Smooth muscle cell (in vitro differentiated cells): Measurements from ENCODE around the gene VASP. TPM values are rescaled to one million over a fixed set of nuclear protein-coding genes. Genes with fewer than 3 reads are reported as not detected.

Source experiments
- DNase-seq: peaks from one replicate; lab custom pipeline; 2025; ENCODE audit not compliant: unreplicated experiment; lab: John Stamatoyannopoulos, UW
- H2AFZ ChIP-seq: fragments of 200-600 bp; sonication (generic); 2 replicates; pipeline ENCODE4 v1.6.0; 2016; ENCODE audit warnings: antibody characterized with exemption, low read depth, mild to moderate bottlenecking
- H3F3A ChIP-seq: fragments of 200-600 bp; sonication (generic); 2 replicates; pipeline ENCODE4 v1.6.0; 2017; ENCODE audit warnings: antibody characterized with exemption, low read depth
- H3K27ac ChIP-seq: fragments of 200-600 bp; sonication (generic); 2 replicates; pipeline ENCODE4 v1.5.1; 2016; ENCODE audit warnings: low read depth, mild to moderate bottlenecking
- H3K27me3 ChIP-seq: fragments of 200-600 bp; sonication (generic); 2 replicates; pipeline ENCODE4 v1.6.1; 2016; ENCODE audit warnings: low read depth, mild to moderate bottlenecking
- H3K36me3 ChIP-seq: fragments of 200-600 bp; sonication (generic); 2 replicates; pipeline ENCODE4 v1.5.1; 2016; ENCODE audit warnings: low read depth
- H3K4me1 ChIP-seq: fragments of 200-600 bp; sonication (generic); 2 replicates; pipeline ENCODE4 v1.5.1; 2016; ENCODE audit warnings: low read depth
- H3K4me2 ChIP-seq: fragments of 200-600 bp; sonication (generic); 2 replicates; pipeline ENCODE4 v1.6.0; 2016; ENCODE audit warnings: mild to moderate bottlenecking
- H3K4me3 ChIP-seq: fragments of 200-600 bp; sonication (generic); 2 replicates; pipeline ENCODE4 v1.5.1; 2016; ENCODE audit warnings: mild to moderate bottlenecking
- H3K79me2 ChIP-seq: fragments of 200-600 bp; sonication (generic); 2 replicates; pipeline ENCODE4 v1.6.0; 2016; ENCODE audit warnings: low read depth, mild to moderate bottlenecking
- H3K9ac ChIP-seq: fragments of 200-600 bp; sonication (generic); 2 replicates; pipeline ENCODE4 v1.6.0; 2016; ENCODE audit warnings: low read depth
- H3K9me3 ChIP-seq: fragments of 200-600 bp; sonication (generic); replicated peaks from 2 replicates; pipeline ENCODE4 v1.5.1; 2016; ENCODE audit warnings: low read depth
- H4K20me1 ChIP-seq: fragments of 200-600 bp; sonication (generic); 2 replicates; pipeline ENCODE4 v1.6.0; 2016; ENCODE audit warnings: low read depth
- WGBS: methylation state at CpG from one replicate; pipeline ENCODE4 v1.1.7; 2016; ENCODE audit warnings: low lambda C conversion rate; 5-methylcytosine and 5-hydroxymethylcytosine counted together
- polyA plus RNA-seq: library from polyadenylated mRNA; unstranded; fragments of >200 nt; fragmentation: Nextera tagmentation; extraction: Ambion mirVana; gene quantifications from 2 replicates; pipeline ENCODE4 v1.2.1, GENCODE V29; 2016
- total RNA-seq: library from RNA; depleted of rRNA; stranded (reverse); fragments of >200 nt; gene quantifications from 2 replicates; pipeline ENCODE4 v1.2.3, GENCODE V29; 2014
- TF ChIP-seq, protein P1 (sequence below): fragments of 200-600 bp; sonication (generic); IDR thresholded peaks from 2 replicates; pipeline ENCODE4 v1.5.1; 2017; ENCODE audit warnings: borderline replicate concordance, mild to moderate bottlenecking, antibody characterized with exemption; ENCODE audit not compliant: insufficient read depth, poor library complexity, severe bottlenecking

VASP gene
- total and polyA plus RNA-seq, 2 experiments from 2014 or later: 73.6 to 75.8 TPM

- H3K9ac ChIP-seq: no peak overlapping the region
- no peaks in the 10 kb centered on the region for H3K4me1 ChIP-seq
- H4K20me1 ChIP-seq: peaks cover 25% of the 10 kb centered on the region
- peak; percentile 36 for DNase-seq
- 88% methylated on average over 6 of the region's 6 CpGs for WGBS
- no peaks in the 10 kb centered on the region for H3K27me3 ChIP-seq
- no peak overlapping the region for H3K27ac ChIP-seq
- H3K36me3 ChIP-seq: peaks cover 8% of the 10 kb centered on the region
- H2AFZ ChIP-seq: no peak overlapping the region
- no peaks in the 10 kb centered on the region for H3K79me2 ChIP-seq
- H3F3A ChIP-seq: peaks cover 4% of the 10 kb centered on the region
- H3K9me3 ChIP-seq: no peaks in the 10 kb centered on the region
- H3K4me2 ChIP-seq: no peak overlapping the region
- H3K4me3 ChIP-seq: no peak overlapping the region
- TF ChIP-seq, protein P1, sequence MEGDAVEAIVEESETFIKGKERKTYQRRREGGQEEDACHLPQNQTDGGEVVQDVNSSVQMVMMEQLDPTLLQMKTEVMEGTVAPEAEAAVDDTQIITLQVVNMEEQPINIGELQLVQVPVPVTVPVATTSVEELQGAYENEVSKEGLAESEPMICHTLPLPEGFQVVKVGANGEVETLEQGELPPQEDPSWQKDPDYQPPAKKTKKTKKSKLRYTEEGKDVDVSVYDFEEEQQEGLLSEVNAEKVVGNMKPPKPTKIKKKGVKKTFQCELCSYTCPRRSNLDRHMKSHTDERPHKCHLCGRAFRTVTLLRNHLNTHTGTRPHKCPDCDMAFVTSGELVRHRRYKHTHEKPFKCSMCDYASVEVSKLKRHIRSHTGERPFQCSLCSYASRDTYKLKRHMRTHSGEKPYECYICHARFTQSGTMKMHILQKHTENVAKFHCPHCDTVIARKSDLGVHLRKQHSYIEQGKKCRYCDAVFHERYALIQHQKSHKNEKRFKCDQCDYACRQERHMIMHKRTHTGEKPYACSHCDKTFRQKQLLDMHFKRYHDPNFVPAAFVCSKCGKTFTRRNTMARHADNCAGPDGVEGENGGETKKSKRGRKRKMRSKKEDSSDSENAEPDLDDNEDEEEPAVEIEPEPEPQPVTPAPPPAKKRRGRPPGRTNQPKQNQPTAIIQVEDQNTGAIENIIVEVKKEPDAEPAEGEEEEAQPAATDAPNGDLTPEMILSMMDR: no peak
These were observed 31.6 kb upstream of the VASP start for GRCh38 chr19:45475537-45476291.

- TF ChIP-seq, protein P1: no peak
- Histone ChIP-seq H4K20me1 (peaks cover 19% of the 10 kb centered on the region), H2AFZ (no peak overlapping the region), H3K4me3 (no peak overlapping the region), H3K27me3 (no peaks in the 10 kb centered on the region), H3K27ac (no peak overlapping the region), H3F3A (peaks cover 4% of the 10 kb centered on the region), H3K36me3 (peaks cover 8% of the 10 kb centered on the region), H3K9me3 (no peaks in the 10 kb centered on the region), H3K4me2 (no peak overlapping the region), H3K79me2 (no peaks in the 10 kb centered on the region), H3K4me1 (no peaks in the 10 kb centered on the region), H3K9ac (no peak overlapping the region)
- 70% methylated on average over 5 of the region's 5 CpGs for WGBS
- peak; percentile 49 for DNase-seq
These were observed 31.0 kb upstream of the VASP start for GRCh38 chr19:45476304-45476703.

DNA sequence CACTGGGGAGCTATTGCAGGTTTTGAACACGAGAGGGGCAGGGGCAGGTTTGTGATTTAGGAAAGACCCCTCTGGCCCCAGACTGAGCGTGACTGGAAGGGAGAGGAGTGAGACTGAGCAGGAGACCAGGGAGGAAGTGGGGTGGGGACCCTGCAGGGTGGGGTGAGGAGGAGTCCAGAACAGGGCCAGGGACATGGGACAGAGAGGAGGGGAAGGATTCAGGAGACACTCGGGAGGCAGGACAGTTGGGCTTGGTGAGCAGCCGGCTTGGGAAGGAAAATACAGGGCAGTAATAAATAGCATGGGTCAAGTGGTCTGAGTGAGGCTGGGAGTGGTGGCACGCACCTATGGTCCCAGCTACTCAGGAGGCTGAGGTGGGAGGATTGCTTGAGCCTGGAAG lies 30.1 kb upstream of the VASP start:
- WGBS: 69% methylated on average over 5 of the region's 5 CpGs
- TF ChIP-seq, protein P1: no peak
- H4K20me1 ChIP-seq: peaks cover 10% of the 10 kb centered on the region
- peaks cover 2% of the 10 kb centered on the region for H3K36me3 ChIP-seq
- no peaks in the 10 kb centered on the region for H3K79me2 ChIP-seq
- no peak overlapping the region for H3K27ac ChIP-seq
- no peaks in the 10 kb centered on the region for H3K9me3 ChIP-seq
- H3K27me3 ChIP-seq: no peaks in the 10 kb centered on the region
- H3K4me3 ChIP-seq: no peak overlapping the region
- no peaks in the 10 kb centered on the region for H3K4me1 ChIP-seq
- no peak overlapping the region for H2AFZ ChIP-seq
- no peak overlapping the region for H3K4me2 ChIP-seq
- no peak overlapping the region for H3K9ac ChIP-seq
- DNase-seq: peak; percentile 68
- peaks cover 4% of the 10 kb centered on the region for H3F3A ChIP-seq
